NCI-H187 treated with DMSO at 0.1 percent for 48 hours (cell line): Measurements from ENCODE around the gene TNFAIP2.
"Not testable (repeated sequence)": the region's sequence is repeated elsewhere in the genome, so short reads cannot be mapped to it uniquely, and the experiment has no call there.

ENCODE experiments used
- DNase-seq: peaks from one replicate; lab custom pipeline; 2025; lab: John Stamatoyannopoulos, UW

Gene TNFAIP2

DNA sequence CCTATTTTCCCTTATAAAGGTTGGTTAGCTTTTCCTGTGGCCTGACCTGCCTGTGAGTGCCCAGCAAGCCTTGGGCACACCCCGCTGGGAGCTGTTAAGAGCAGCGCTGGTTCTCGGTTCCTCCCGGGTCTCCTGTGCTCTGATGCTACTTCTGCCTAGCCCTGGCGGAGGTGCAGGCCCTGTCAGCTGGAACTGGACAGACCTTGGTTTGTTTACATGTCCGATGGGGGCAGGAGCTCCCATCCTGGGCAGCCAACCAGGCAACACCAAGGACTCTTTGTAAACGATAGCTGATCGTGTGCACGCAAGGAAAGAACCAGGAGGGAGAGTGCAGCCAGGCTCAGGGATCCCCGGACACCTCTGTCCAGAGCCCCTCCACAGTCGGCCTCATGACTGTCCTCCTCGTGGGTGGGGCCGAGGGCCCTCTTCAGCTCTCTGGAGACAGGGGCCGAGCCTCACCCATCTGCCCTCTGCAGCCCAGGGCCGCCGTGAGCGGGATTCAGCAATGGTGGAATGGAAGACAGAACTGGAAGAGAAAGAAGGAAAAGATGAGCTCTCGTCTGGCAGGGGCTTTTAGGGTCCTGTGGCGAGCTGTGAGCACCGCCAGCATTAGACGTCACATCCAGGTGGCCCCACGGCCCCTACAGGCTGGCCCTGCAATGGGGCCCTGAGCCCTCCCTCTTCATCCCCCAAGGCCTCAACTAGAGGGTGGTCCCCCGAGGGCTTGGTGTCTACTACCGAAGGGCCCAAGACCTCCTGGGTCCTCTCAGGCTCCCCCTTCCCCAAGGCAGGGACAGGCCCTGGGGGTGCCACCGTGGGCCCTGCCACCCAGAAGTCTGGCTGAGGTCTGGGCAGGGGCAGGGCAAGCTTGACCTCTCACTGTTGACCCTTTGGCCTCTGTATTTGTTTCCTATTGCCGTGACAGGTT, 12.3 kb downstream of the TNFAIP2 start:
- no peak for DNase-seq

DNA sequence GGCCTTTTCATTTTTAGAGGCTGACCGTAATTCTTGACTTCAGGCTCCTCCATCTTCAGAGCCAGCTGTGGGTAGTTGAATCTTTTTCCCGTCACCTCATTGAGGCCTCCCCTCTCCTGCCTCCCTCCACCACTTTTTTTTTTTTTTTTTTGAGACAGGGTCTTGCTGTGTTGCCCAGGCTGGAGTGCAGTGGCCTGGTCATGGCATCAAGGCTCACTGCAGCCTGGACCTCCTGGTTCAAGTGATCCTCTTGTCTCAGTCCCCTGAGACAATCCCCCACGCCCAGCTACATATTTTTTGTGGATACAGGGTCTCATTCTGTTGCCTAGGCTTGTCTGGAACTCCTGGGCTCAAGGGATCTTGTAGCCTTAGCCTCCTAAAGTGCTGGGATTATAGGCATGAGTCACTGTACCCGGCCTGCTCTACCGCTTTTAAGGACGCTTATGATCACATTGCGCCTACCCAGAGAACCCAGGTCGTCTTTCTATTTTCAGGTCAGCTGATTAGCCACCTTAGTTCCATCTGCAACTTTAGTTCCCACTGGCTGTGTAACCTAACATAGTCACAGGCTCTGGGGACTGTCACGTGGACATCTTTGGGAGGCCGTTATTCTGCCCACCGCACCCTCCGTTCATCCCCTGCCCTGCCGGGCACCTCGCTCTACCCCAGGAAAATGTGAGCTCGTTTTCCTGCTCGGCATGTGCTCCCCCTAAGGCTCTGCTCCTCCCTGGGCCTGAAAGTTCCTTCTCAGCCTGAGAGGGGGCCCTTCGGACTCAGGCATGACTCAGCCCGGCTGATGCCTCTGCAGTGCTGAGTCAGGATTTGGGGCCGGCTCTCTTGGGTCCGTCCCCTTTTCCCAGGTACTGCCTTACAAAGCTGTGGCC, 13.4 kb downstream of the TNFAIP2 start:
- no peak for DNase-seq

GRCh38 chr14:103137689-103138300, 14.5 kb downstream of the TNFAIP2 start:
- DNase-seq: no peak

GRCh38 chr14:103138301-103139131, 15.3 kb downstream of the TNFAIP2 start:
- no peak for DNase-seq

- DNase-seq: no peak
These were observed 16.1 kb downstream of the TNFAIP2 start for GRCh38 chr14:103139132-103140025.

GRCh38 chr14:103140316-103141109, 17.3 kb downstream of the TNFAIP2 start:
- DNase-seq: peak; percentile 91

DNA sequence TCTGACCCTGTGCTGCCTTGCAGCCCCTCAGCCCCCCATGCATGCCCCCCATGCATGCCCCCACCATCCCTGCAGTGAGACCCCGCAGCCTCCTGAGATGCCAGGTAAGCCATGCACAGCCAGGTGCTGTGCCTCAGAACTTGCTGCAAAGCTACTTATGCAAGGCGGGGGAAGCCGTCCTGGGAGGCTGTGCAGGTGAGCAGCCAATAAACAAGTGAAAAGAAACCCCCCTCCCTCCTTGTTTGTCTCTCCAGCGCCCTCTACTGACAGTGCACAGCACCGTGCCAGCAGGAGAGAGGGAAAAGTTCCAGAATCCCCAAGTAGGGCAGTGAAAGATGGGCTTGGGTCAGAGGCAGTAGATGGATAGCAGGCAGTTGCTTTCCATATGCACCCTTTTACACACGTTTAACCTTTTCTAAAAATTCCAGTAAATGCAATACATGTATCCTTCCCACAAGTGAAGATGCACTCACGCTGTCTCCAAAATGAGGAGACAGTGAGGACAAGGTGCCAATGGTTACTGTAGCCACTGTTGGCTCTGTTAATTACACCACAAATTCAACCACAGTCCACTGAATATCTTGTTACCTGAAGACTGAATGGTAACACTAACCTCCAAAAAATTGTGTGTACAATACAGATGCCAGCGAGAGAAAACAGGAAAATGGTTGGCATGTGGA, 18.0 kb downstream of the TNFAIP2 start:
- peak; percentile 46 for DNase-seq

- peak; percentile 64 for DNase-seq
These were observed 18.8 kb downstream of the TNFAIP2 start for GRCh38 chr14:103142026-103142425.

- DNase-seq: no peak
These were observed 19.6 kb downstream of the TNFAIP2 start for GRCh38 chr14:103142721-103143302.

DNA sequence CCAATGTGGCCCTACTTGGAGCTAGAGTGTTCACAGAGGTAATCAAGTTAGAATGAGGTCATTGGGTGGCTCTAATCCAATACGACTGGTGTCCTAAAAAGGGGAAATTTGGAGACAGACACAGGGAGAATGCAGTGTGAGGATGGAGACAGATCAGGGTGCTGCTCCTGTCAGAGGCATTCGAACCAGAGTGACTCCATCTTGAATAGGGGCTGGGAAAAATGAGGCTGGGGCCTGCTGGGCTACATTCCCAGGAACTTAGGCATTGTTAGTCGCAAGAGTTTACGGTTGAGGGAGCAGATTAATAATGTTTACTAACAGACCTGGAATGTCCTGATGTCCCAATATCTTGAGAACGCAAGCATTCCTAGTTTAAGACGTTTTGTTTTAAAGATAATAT, 20.2 kb downstream of the TNFAIP2 start:
- DNase-seq: no peak

GRCh38 chr14:103144085-103144484, 20.8 kb downstream of the TNFAIP2 start:
- no peak for DNase-seq

GRCh38 chr14:103146141-103146709, 23.0 kb downstream of the TNFAIP2 start:
- no peak for DNase-seq

DNA sequence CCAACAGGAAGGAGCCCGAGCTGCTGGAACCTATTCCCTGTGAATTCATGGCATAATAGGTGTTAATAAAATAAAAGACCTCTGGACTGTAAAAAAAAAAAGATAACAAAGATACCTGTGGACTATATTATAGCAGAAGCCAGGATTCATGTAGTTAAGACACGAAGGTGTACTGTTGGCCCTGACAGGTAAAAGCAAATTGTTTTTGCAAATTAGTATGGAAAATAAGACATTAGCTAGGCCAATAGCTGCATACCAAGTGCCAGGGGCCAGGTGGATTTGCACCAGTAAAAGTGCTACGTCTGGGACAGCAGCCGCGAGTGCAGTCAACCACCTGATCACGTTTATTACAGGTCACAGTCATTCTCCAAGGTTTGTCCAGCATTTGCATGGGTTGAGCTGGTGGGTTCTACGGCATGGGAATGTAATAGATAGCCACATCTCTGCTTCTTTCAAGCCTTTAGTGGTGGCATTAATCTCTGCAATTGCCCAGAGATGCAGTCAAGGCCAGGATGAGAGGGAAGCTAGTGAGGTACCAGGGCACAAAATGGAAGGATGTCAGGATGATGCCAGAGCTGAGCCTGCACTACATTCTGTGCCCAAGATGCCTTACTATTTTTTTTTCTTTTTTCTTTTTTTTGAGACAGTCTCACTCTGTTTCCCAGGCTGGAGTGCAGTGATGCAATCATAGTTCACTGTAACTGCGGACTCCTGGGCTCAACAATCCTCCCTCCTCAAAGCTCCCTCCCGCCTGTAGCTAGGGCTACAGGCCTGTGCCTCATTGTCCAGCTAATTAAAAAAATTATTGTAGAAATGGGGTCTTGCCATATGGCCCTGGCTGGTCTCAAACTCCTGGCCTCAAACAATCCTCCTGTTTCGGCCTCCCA, 26.3 kb downstream of the TNFAIP2 start:
- DNase-seq: no peak

DNA sequence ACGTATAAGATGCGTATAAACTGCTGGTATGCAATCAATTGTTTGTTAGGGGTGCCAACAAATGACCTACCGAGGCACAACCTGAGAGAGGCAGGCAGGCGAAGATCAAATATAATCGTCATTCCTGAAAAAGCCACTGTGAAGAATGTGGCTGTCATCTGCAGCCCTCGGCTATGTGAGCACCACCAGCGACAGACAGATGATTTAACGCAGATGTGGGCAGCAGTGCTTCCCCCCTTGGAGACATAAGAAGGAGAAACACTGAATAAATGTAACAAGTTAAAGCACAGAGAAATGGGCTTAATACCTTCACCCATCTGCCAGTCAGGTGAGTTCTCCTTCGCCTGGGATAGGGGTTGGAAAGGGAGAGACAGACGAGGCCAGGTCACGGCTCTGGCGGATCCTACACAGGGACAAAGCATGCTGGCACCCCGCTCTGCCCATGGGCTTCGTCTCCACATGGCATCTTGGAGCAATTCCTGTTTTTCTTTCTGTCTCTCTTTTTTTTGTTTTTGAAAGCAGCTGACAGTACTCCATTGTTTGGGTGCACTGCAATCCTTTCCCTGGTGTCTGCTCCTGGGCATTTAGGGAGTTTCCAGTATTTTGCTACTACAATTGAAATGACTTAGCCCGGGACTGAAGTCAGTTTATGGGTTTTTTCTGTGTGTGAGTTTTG, 28.1 kb downstream of the TNFAIP2 start:
- DNase-seq: no peak

- DNase-seq: no peak
These were observed 31.7 kb downstream of the TNFAIP2 start for GRCh38 chr14:103155010-103155409.

GRCh38 chr14:103155416-103155815, 32.2 kb downstream of the TNFAIP2 start:
- DNase-seq: not testable (repeated sequence)
